ENCODE data around the gene KLRF2.

DNA sequence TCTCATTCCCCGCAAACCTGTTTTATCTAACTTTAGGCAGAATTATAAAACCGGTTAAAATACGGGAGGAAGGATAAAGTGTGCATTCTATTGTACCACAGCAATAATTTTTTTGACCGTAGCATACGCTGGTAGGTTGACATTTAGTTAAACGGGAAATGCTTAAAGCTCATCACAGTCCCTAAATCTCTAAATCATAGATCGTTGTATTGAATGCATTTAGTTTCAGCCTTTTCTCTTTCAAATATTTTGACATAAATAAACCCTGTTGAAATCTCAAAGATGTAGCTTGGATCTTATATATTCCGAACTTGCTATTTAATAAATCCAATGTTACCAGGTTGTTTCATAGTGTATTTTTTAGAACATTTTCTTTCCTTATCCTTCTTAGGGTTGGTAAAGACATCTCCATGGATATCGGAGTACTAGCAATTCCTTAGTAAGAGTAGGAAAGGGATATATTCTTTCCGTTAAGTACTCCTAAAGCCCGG is 12.9 kb upstream of the KLRF2 start:
- TF ChIP-seq CTCF (conservative IDR thresholded peaks at IDR 0.05): no peak
- no peak for TF ChIP-seq EZH2 (IDR thresholded peaks at IDR 0.05; ENCODE audit: low read depth)
